Ishikawa (cell line): ENCODE results near the gene NAA40.

Experiments used
- CEBPB ChIP-seq: IDR thresholded peaks from 2 replicates; pipeline ENCODE4 v1.6.1; 2012
- EGR1 ChIP-seq: IDR thresholded peaks from 2 replicates; pipeline ENCODE4 v1.6.1; 2012
- NFIC ChIP-seq: IDR thresholded peaks from 2 replicates; pipeline ENCODE4 v1.6.1; 2012
- RAD21 ChIP-seq: IDR thresholded peaks from 2 replicates; pipeline ENCODE4 v1.6.1; 2012; ENCODE audit warnings: low read depth
- TAF1 ChIP-seq: IDR thresholded peaks from 2 replicates; pipeline ENCODE4 v1.6.1; 2012; ENCODE audit warnings: low read depth, mild to moderate bottlenecking
- TEAD4 ChIP-seq: IDR thresholded peaks from 2 replicates; pipeline ENCODE4 v1.6.1; 2012

NAA40 gene

GRCh38 chr11:64006398-64006797, 67.6 kb downstream of the NAA40 start:
- no peak for TF ChIP-seq NFIC
- TF ChIP-seq RAD21 = no peak
- no peak for TF ChIP-seq EGR1
- no peak for TF ChIP-seq TEAD4
- TF ChIP-seq CEBPB = no peak
- no peak for TF ChIP-seq TAF1
